Dendritic cell treated with granulocyte-macrophage colony-stimulating factor and Interleukin-4, amounts not matched to agents 40 ng/mL and 50 ng/mL, for 4 days (primary cell): Measurements from ENCODE around the gene PHLDA2.

ENCODE experiments used
- H3K27ac Mint-ChIP-seq: one replicate; pipeline ENCODE4 v1.8.0; 2022; ENCODE audit warnings: mild to moderate bottlenecking, mixed read lengths
- H3K27me3 Mint-ChIP-seq: one replicate; pipeline ENCODE4 v1.8.0; 2022; ENCODE audit warnings: mild to moderate bottlenecking, mixed read lengths
- H3K36me3 Mint-ChIP-seq: one replicate; pipeline ENCODE4 v1.8.0; 2022; ENCODE audit warnings: low read depth, mixed read lengths
- H3K4me1 Mint-ChIP-seq: one replicate; pipeline ENCODE4 v1.8.0; 2022; ENCODE audit warnings: low read depth, mixed read lengths
- H3K4me3 Mint-ChIP-seq: one replicate; pipeline ENCODE4 v1.8.0; 2022; ENCODE audit warnings: mild to moderate bottlenecking, moderate library complexity, mixed read lengths
- H3K9me3 Mint-ChIP-seq: one replicate; pipeline ENCODE4 v1.8.0; 2022; ENCODE audit warnings: mixed read lengths
- intact Hi-C: fragments of 100-400 bp; cut with micrococcal nuclease; formaldehyde crosslinking; loops from one replicate; pipeline ENCODE4 v1.15.0; 2022

The PHLDA2 gene

DNA sequence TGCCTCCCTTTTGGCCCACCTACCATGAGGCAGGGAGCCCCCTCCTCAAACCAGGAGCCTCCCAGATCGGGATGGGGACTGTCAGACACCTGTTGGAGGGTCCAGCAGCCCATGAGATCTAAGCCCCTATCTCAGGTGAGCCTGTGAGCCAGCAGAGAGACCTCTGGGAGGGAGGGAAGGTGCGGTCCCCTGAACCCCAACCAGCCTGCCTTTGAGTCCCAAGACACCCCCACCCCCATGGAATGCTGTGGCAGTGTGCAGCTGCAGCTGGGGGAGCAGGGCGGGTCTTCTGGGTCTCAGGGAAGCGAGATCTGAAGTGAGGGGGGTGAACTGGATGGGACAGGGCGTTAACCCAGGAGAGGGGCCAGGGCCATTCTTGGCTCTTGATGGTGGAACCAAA, 42.3 kb downstream of the PHLDA2 start:
- intact Hi-C loops = loop anchor here (10.0 kb wide), 2 partner anchors 192 to 582 kb away; partner anchors contain the start of genes C11orf21, KCNQ1OT1 and TSPAN32
- Mint-ChIP-seq H3K27ac (peak overlapping the region; percentile 15), H3K4me3 (peak overlapping the region; percentile 7), H3K36me3 (peaks cover 6% of the 10 kb centered on the region), H3K4me1 (peaks cover 13% of the 10 kb centered on the region), H3K9me3 (no peaks in the 10 kb centered on the region), H3K27me3 (peaks cover 62% of the 10 kb centered on the region)

DNA sequence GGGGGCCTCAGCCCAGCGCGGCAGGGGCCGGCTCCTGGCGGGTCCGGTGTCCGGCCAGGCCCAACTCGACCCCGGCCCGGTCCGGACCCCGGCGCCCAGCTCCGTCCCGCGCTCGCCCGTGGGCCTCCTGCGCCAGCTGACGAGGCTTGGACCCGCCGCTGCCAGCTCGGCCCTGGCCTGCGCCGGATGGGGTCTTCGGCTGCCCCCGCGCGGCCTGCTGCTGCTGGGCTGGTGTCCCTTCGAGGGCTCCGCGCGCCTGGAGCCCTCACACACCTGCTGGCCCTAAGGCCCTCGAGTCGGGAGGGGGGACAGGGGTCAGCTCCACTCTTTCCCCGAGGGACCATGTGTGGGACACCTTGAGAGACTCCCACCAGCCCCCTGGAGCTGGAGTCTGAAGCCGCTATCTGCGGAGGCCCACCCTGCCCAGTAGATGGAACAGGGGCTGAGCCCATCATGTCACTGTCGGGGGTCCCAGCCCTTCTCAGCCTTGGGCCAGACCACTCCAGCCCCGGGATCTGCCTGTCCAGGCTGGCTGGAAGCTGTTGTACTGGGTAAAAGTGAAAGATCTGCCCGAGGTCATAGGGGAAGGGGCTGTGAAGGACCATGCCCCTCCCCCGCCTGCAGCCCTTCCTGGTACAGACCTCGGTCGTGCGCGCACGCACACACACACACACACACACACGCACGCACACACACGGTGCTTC, 42.9 kb downstream of the PHLDA2 start:
- intact Hi-C loops = loop anchor here (10.0 kb wide), 2 partner anchors 192 to 582 kb away; partner anchors contain the start of genes C11orf21, KCNQ1OT1 and TSPAN32
- Mint-ChIP-seq H3K27ac (peak overlapping the region; percentile 15), H3K4me1 (peaks cover 11% of the 10 kb centered on the region), H3K4me3 (peak overlapping the region; percentile 52), H3K9me3 (no peaks in the 10 kb centered on the region), H3K36me3 (peaks cover 6% of the 10 kb centered on the region), H3K27me3 (peaks cover 66% of the 10 kb centered on the region)

DNA sequence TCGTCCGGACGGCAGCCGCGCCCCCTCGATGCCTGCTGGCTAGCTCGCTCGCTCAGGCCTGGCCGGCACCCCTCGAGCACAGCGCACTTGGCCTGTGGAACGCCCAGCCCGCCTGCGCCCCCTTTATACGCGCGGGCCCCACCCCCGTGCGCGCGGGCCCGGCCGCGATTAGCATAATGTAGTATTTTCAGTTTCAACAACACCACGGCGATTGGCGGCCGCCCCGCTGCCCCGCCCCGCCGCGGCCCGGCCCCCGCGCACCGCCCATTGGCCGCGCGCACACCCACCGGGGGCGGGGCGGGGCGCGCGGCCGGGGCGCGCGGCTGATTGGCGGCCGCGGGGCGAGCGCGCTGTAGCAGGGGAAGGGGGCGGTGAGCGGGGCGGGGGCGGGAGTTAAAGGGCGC, 43.5 kb downstream of the PHLDA2 start, which contains the start of gene CDKN1C:
CDKN1C (minus strand) TSS at position 98 of the 404 bp plus-strand sequence. CDS start 319 bp downstream, outside the sequence.
- intact Hi-C loops = loop anchor here (10.0 kb wide), 2 partner anchors 191 to 581 kb away; partner anchors contain the start of genes C11orf21, KCNQ1OT1 and TSPAN32
- peak within 1 kb of the TSS; percentile 86 for H3K4me3 Mint-ChIP-seq
- peaks cover 11% of the 10 kb centered on the region for H3K4me1 Mint-ChIP-seq
- peaks cover 6% of the 10 kb centered on the region for H3K36me3 Mint-ChIP-seq
- H3K27me3 Mint-ChIP-seq = peaks cover 71% of the 10 kb centered on the region
- peak within 1 kb of the TSS; percentile 72 for H3K27ac Mint-ChIP-seq
- H3K9me3 Mint-ChIP-seq = no peaks in the 10 kb centered on the region

DNA sequence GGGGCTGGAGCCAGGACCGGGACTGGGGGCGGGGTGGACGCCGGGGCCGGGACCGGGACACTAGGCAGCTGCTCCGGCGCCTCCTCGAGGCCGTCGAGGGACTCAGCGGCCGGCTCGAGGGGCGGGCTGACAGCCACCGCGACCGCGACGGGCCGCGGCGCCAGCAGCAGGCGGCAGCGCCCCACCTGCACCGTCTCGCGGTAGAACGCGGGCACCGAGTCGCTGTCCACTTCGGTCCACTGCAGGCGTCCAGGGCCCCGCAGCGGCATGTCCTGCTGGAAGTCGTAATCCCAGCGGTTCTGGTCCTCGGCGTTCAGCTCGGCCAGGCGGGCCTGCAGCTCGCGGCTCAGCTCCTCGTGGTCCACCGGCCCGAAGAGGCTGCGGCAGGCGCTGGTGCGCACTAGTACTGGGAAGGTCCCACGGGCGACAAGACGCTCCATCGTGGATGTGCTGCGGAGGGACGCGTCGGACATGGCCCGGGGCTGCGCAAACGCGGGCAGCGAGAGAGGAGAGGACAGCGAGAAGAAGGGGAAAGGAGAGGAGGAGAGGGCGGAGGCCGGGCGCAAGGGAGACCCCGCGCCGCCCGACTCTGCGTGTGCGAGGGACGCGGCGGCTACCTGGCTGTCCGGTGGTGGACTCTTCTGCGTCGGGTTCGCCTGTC, 44.1 kb downstream of the PHLDA2 start:
- Mint-ChIP-seq H3K4me3 (peak overlapping the region; percentile 86), H3K27me3 (peaks cover 76% of the 10 kb centered on the region), H3K36me3 (peaks cover 6% of the 10 kb centered on the region), H3K4me1 (peaks cover 11% of the 10 kb centered on the region), H3K9me3 (no peaks in the 10 kb centered on the region), H3K27ac (peak overlapping the region; percentile 72)
- intact Hi-C loops = loop anchor here (10.0 kb wide), 2 partner anchors 190 to 580 kb away; partner anchors contain the start of genes C11orf21, KCNQ1OT1 and TSPAN32

- Mint-ChIP-seq H3K27me3 (peaks cover 73% of the 10 kb centered on the region), H3K36me3 (peaks cover 6% of the 10 kb centered on the region), H3K4me1 (peaks cover 11% of the 10 kb centered on the region), H3K4me3 (peak overlapping the region; percentile 63), H3K9me3 (peaks cover 4% of the 10 kb centered on the region), H3K27ac (no peak overlapping the region)
- intact Hi-C loops = loop anchor here (10.0 kb wide), 2 partner anchors 189 to 579 kb away; partner anchors contain the start of genes C11orf21, KCNQ1OT1 and TSPAN32
Measured at GRCh38 chr11:2883979-2884815, 45.0 kb downstream of the PHLDA2 start.

GRCh38 chr11:2883640-2883978, 45.6 kb downstream of the PHLDA2 start:
- peaks cover 10% of the 10 kb centered on the region for H3K9me3 Mint-ChIP-seq
- intact Hi-C loops = loop anchor here (10.0 kb wide), 2 partner anchors 189 to 579 kb away; partner anchors contain the start of genes C11orf21, KCNQ1OT1 and TSPAN32
- peaks cover 11% of the 10 kb centered on the region for H3K4me1 Mint-ChIP-seq
- H3K27ac Mint-ChIP-seq = no peak overlapping the region
- peaks cover 76% of the 10 kb centered on the region for H3K27me3 Mint-ChIP-seq
- peak overlapping the region; percentile 63 for H3K4me3 Mint-ChIP-seq
- peaks cover 6% of the 10 kb centered on the region for H3K36me3 Mint-ChIP-seq

GRCh38 chr11:2882396-2883110, 46.7 kb downstream of the PHLDA2 start:
- peaks cover 11% of the 10 kb centered on the region for H3K9me3 Mint-ChIP-seq
- intact Hi-C loops = loop anchor here (10.0 kb wide), 2 partner anchors 188 to 578 kb away; partner anchors contain the start of genes C11orf21, KCNQ1OT1 and TSPAN32
- H3K4me3 Mint-ChIP-seq = no peak overlapping the region
- H3K4me1 Mint-ChIP-seq = peaks cover 6% of the 10 kb centered on the region
- no peak overlapping the region for H3K27ac Mint-ChIP-seq
- H3K27me3 Mint-ChIP-seq = peaks cover 72% of the 10 kb centered on the region
- peaks cover 6% of the 10 kb centered on the region for H3K36me3 Mint-ChIP-seq

- H3K27me3 Mint-ChIP-seq = peaks cover 71% of the 10 kb centered on the region
- no peak overlapping the region for H3K4me3 Mint-ChIP-seq
- peaks cover 11% of the 10 kb centered on the region for H3K9me3 Mint-ChIP-seq
- peaks cover 6% of the 10 kb centered on the region for H3K36me3 Mint-ChIP-seq
- no peak overlapping the region for H3K27ac Mint-ChIP-seq
- intact Hi-C loops = loop anchor here (10.0 kb wide), 2 partner anchors 187 to 577 kb away; partner anchors contain the start of genes C11orf21, KCNQ1OT1 and TSPAN32
- peaks cover 6% of the 10 kb centered on the region for H3K4me1 Mint-ChIP-seq
Measured at GRCh38 chr11:2881981-2882375, 47.2 kb downstream of the PHLDA2 start.

DNA sequence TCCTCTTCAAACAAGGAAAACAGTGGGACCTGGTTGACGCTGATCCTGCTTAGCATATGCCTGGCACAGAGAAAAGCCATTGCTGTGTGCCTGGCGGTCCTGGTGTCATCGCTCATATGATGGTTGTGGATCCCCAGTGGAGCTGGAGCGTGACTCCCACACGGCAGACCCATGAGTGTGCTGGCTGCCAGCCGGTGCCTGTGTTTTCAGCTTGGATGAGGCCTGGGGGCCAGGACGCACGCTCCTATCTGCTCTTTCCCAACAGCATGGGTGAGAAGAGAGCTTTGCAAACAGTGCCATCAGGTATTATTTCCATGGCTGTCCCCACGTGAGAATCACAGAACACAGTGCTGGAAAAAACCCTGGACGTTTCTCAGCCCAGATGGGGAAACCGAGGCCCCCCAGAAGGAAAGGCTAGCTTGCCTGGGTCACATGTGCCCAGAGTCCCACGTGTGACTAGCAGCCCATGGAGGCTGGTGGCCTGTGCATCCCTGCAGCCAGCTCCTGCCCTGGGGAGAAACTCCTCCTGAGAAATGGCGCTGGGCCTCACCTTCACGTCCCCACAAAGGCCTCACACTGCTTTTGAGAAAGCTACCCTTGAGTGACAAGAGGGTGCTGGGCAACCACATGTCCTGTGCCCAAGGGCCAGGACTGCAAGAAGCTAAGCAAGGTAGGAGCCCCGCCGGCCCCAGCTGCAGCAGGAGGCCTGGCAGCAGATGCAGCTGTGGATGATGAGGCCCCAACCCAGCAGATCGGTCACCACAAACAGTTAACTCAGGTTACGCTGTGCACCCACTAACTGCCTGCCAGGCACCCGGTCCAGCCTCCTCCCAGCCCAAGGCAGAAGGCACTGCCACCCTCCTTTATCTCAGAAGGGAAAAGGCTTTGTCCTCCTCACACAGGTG, 47.9 kb downstream of the PHLDA2 start:
- Mint-ChIP-seq H3K27ac (no peak overlapping the region), H3K4me1 (peaks cover 6% of the 10 kb centered on the region), H3K4me3 (no peak overlapping the region), H3K9me3 (peaks cover 11% of the 10 kb centered on the region), H3K36me3 (peaks cover 6% of the 10 kb centered on the region), H3K27me3 (peaks cover 68% of the 10 kb centered on the region)
- intact Hi-C loops = loop anchor here (10.0 kb wide), 2 partner anchors 187 to 577 kb away; partner anchors contain the start of genes C11orf21, KCNQ1OT1 and TSPAN32

DNA sequence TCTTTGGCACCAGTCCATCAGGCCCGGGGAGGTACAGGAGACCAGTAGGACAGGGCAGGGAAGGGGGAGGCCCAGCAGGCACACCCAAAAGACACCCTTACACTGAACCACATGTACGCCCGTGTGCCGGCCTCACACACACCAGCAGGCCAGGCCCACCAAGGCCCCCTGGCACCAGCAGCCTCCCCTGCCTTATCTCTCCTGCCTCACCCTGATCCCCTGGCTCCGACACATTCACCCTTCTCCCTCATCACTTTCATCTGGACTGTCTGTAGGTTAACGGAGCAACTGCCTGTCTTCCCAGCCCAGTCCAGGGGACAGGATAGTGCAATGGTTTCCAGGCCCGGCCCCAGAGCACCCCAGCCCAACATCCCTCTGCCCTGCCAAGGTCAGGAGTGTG, 48.6 kb downstream of the PHLDA2 start:
- Mint-ChIP-seq H3K4me3 (no peak overlapping the region), H3K9me3 (peaks cover 11% of the 10 kb centered on the region), H3K27ac (no peak overlapping the region), H3K36me3 (peaks cover 6% of the 10 kb centered on the region), H3K4me1 (peaks cover 6% of the 10 kb centered on the region), H3K27me3 (peaks cover 66% of the 10 kb centered on the region)
- intact Hi-C loops = loop anchor here (10.0 kb wide), 2 partner anchors 186 to 576 kb away; partner anchors contain the start of genes C11orf21, KCNQ1OT1 and TSPAN32

GRCh38 chr11:2878782-2879181, 50.4 kb downstream of the PHLDA2 start:
- no peak overlapping the region for H3K27ac Mint-ChIP-seq
- peaks cover 72% of the 10 kb centered on the region for H3K27me3 Mint-ChIP-seq
- H3K9me3 Mint-ChIP-seq = peaks cover 11% of the 10 kb centered on the region
- H3K4me1 Mint-ChIP-seq = no peaks in the 10 kb centered on the region
- H3K4me3 Mint-ChIP-seq = no peak overlapping the region
- intact Hi-C loops = no loop called here
- no peaks in the 10 kb centered on the region for H3K36me3 Mint-ChIP-seq
